ENCODE data around the gene EYS. TPM values are rescaled to one million over a fixed set of nuclear protein-coding genes. Genes with fewer than 3 reads are reported as not detected.
A peak's percentile ranks its signal among the peaks of the same experiment; 100 is the strongest.

Gene EYS
- total and polyA plus RNA-seq, 2 experiments from 2014 or later, result under 0.01 to 0.15 TPM

GRCh38 chr6:64786736-64787135 lies 920.3 kb downstream of the EYS start:
- Histone ChIP-seq H3K9me3 (ENCODE audit: low read depth) (no peaks in the 10 kb centered on the region), H3K4me3 (no peak overlapping the region), H3K27me3 (no peaks in the 10 kb centered on the region), H3K27ac (no peak overlapping the region), H3K36me3 (no peaks in the 10 kb centered on the region), H3K4me1 (ENCODE audit: low read depth) (no peaks in the 10 kb centered on the region)
- TF ChIP-seq CTCF (IDR thresholded peaks at IDR 0.05; ENCODE audit: low read depth, low read length), result no peak
- no peak for DNase-seq (ENCODE audit: low read depth in 1 of 2, low spot score in 1 of 2)

GRCh38 chr6:64782877-64783276 lies 924.1 kb downstream of the EYS start:
- no peak for TF ChIP-seq CTCF (IDR thresholded peaks at IDR 0.05; ENCODE audit: low read depth, low read length)
- Histone ChIP-seq H3K36me3 (no peaks in the 10 kb centered on the region), H3K27me3 (no peaks in the 10 kb centered on the region), H3K4me3 (no peak overlapping the region), H3K4me1 (ENCODE audit: low read depth) (no peaks in the 10 kb centered on the region), H3K27ac (no peak overlapping the region), H3K9me3 (ENCODE audit: low read depth) (no peaks in the 10 kb centered on the region)
- no peak for DNase-seq (ENCODE audit: low read depth in 1 of 2, low spot score in 1 of 2)

DNA sequence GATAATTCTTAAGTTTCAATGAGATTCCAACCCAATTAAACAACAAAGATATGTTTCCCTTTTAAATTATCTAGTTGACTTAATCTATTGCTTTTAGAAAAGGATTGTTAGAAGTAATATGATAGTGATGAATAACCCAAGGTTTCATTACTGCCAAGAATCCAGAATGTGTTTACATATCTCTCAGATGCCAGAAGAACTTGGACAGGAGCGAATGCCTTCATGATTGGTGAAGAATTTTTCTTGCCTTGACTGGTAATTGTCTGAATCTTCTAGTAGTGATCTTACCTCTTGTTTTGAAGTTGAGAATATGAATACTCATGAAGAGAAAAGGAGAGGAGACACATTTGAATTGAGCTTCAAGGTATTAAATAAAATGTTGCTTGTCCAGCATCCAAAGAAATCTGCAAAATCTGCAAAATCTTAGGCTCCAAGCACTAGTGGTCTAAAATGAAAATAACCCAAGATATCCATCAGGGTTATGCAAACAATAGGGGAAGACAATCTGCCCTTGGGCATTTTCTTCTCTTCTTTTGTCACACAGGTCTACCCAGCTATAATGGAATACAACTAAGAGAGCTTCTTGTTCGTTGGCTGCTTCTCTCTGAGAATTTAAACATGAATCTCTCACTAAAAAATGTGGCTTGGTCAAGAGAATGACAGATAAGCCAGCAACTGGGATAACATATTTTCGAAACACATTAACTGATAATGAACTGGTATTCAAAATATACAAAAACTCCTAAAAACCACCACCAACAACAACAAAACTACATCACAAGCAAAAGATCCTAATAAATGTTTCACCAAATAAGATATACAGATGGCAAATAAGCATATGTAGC lies 928.9 kb downstream of the EYS start:
- Histone ChIP-seq H3K9me3 (ENCODE audit: low read depth) (no peaks in the 10 kb centered on the region), H3K4me1 (ENCODE audit: low read depth) (no peaks in the 10 kb centered on the region), H3K27me3 (no peaks in the 10 kb centered on the region), H3K4me3 (no peak overlapping the region), H3K36me3 (no peaks in the 10 kb centered on the region), H3K27ac (no peak overlapping the region)
- DNase-seq (ENCODE audit: low read depth in 1 of 2, low spot score in 1 of 2), result peak in 1 of 2 donors; percentile 26
- no peak for TF ChIP-seq CTCF (IDR thresholded peaks at IDR 0.05; ENCODE audit: low read depth, low read length)

DNA sequence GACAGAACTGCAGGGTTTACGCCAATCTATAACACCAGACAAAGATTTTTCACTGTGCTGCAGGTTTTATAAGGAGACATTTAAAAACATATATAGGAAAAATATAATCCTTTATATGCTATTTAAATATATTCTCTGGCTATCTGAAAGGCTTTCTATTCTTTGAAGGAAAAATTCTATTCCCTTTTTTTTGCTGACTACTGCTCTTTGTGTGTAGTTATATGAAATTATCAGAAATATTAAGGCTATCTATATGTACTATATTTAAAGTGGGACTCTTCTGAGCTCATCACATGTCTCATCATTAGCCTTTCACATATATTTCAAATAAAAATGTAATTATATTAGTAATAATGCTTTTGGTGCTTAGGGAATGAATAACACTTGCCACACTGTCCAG lies 930.7 kb downstream of the EYS start:
- no peaks in the 10 kb centered on the region for H3K27me3 ChIP-seq
- no peak overlapping the region for H3K27ac ChIP-seq
- no peak for TF ChIP-seq CTCF (IDR thresholded peaks at IDR 0.05; ENCODE audit: low read depth, low read length)
- no peaks in the 10 kb centered on the region for H3K9me3 ChIP-seq (ENCODE audit: low read depth)
- H3K4me3 ChIP-seq, result no peak overlapping the region
- H3K4me1 ChIP-seq (ENCODE audit: low read depth), result no peaks in the 10 kb centered on the region
- no peak for DNase-seq (ENCODE audit: low read depth in 1 of 2, low spot score in 1 of 2)
- no peaks in the 10 kb centered on the region for H3K36me3 ChIP-seq

GRCh38 chr6:64774881-64775280 lies 932.1 kb downstream of the EYS start:
- no peaks in the 10 kb centered on the region for H3K4me1 ChIP-seq (ENCODE audit: low read depth)
- no peak for DNase-seq (ENCODE audit: low read depth in 1 of 2, low spot score in 1 of 2)
- no peaks in the 10 kb centered on the region for H3K9me3 ChIP-seq (ENCODE audit: low read depth)
- H3K27me3 ChIP-seq, result no peaks in the 10 kb centered on the region
- H3K4me3 ChIP-seq, result no peak overlapping the region
- no peak for TF ChIP-seq CTCF (IDR thresholded peaks at IDR 0.05; ENCODE audit: low read depth, low read length)
- H3K36me3 ChIP-seq, result no peaks in the 10 kb centered on the region
- no peak overlapping the region for H3K27ac ChIP-seq

Measured in cardiac muscle cell (in vitro differentiated cells and primary cell).